B cell (primary cell): Measurements from ENCODE around the gene IL17A. TPM values are rescaled to one million over a fixed set of nuclear protein-coding genes. Genes with fewer than 3 reads are reported as not detected.
"Not testable (repeated sequence)": the region's sequence is repeated elsewhere in the genome, so short reads cannot be mapped to it uniquely, and the experiment has no call there.

Experiments
- ATAC-seq: fragments of 200-7000 bp; cut with Tn5 transposase; one replicate; pipeline ENCODE4 v1.10.0; 2021; ENCODE audit warnings: low read depth, mild to moderate bottlenecking, moderate number of reproducible peaks, moderate library complexity
- CTCF ChIA-PET: fragments of 350-600 bp; sonication (Branson Sonifier 250); formaldehyde crosslinking; loops from one replicate; lab custom pipeline; 2021; ENCODE audit warnings: antibody characterized with exemption, inconsistent platforms; lab: Charles Lee
- POLR2A ChIA-PET: fragments of 350-600 bp; sonication (Branson Sonifier 250); formaldehyde crosslinking; loops from one replicate; lab custom pipeline; 2021; ENCODE audit warnings: antibody characterized with exemption; lab: Charles Lee
- DNase-seq: peaks from one replicate; pipeline ENCODE4 v3.0.0; 2013
- H2AFZ ChIP-seq: 2 replicates; pipeline ENCODE4 v1.6.1; 2012; ENCODE audit warnings: mild to moderate bottlenecking, low read depth, low read length; ENCODE audit not compliant: insufficient read depth, poor library complexity, severe bottlenecking
- H3K27ac ChIP-seq, 2 donors: 1 replicate in 1 of 2; 2 replicates in 1 of 2; pipeline ENCODE4 v1.5.1; 2012 to 2013; ENCODE audit warnings: low read length in 2 of 2, mild to moderate bottlenecking in 2 of 2, moderate library complexity in 1 of 2
- H3K27me3 ChIP-seq, 4 experiments: fragments of 200-600 bp in 1 of 4; sonication (generic) in 1 of 4; replicated peaks in 1 of 4; 1 replicate in 2 of 4; 2 replicates in 2 of 4; pipeline versions ENCODE4 v1.6.1 to v1.7.0; 2013 to 2016; ENCODE audit warnings: low read length in 3 of 4, mild to moderate bottlenecking in 2 of 4, mixed read lengths in 1 of 4, moderate library complexity in 1 of 4; ENCODE audit not compliant: insufficient read depth in 4 of 4, control insufficient read depth in 3 of 4; ENCODE audit errors: control extremely low read depth in 1 of 4
- H3K36me3 ChIP-seq, 2 experiments: replicated peaks in 1 of 2; 1 replicate in 1 of 2; 2 replicates in 1 of 2; pipeline versions ENCODE4 v1.6.1 to v1.7.1; 2013; ENCODE audit warnings: low read length in 1 of 2; ENCODE audit not compliant: insufficient read depth in 2 of 2, control insufficient read depth in 1 of 2; ENCODE audit errors: control extremely low read depth in 1 of 2, extremely low read depth in 1 of 2
- H3K4me1 ChIP-seq, 2 donors: fragments of 200-600 bp in 1 of 2; sonication (generic) in 1 of 2; 1 replicate in 1 of 2; 2 replicates in 1 of 2; pipeline versions ENCODE4 v1.5.1 to v1.6.1; 2013 to 2017; ENCODE audit warnings: low read length in 2 of 2; ENCODE audit not compliant: control insufficient read depth in 2 of 2, insufficient read depth in 2 of 2
- H3K4me2 ChIP-seq: replicated peaks from 2 replicates; pipeline ENCODE3; 2012; ENCODE audit warnings: mild to moderate bottlenecking, low read depth, low read length; ENCODE audit not compliant: poor library complexity, severe bottlenecking
- H3K4me3 ChIP-seq, 5 experiments: fragments of 200-600 bp in 1 of 5; sonication (generic) in 1 of 5; 1 replicate in 3 of 5; 2 replicates in 2 of 5; pipeline versions ENCODE4 v1.5.1 to v1.7.0; 2011 to 2016; ENCODE audit warnings: low read length in 4 of 5, mild to moderate bottlenecking in 4 of 5, low read depth in 2 of 5, control low read depth in 1 of 5, moderate library complexity in 1 of 5; ENCODE audit not compliant: insufficient read depth in 1 of 5; ENCODE audit errors: control extremely low read depth in 1 of 5, extremely low read depth in 1 of 5
- H3K79me2 ChIP-seq: fragments of 200-600 bp; sonication (generic); one replicate; pipeline ENCODE4 v1.6.0; 2016; ENCODE audit warnings: low read length; ENCODE audit not compliant: control insufficient read depth, insufficient read depth
- H3K9ac ChIP-seq: fragments of 200-600 bp; sonication (generic); 2 replicates; pipeline ENCODE4 v1.6.1; 2017; ENCODE audit warnings: mild to moderate bottlenecking, low read length, moderate library complexity
- H3K9me3 ChIP-seq, 3 donors: one replicate each; pipeline versions ENCODE4 v1.6.1 to v1.7.1; 2013; ENCODE audit warnings: low read length in 2 of 3; ENCODE audit not compliant: control insufficient read depth in 2 of 3, insufficient read depth in 1 of 3; ENCODE audit errors: control extremely low read depth in 1 of 3
- H4K20me1 ChIP-seq: 2 replicates; pipeline ENCODE4 v1.6.0; 2012; ENCODE audit warnings: mild to moderate bottlenecking, low read length; ENCODE audit not compliant: insufficient read depth, control insufficient read depth, poor library complexity, severe bottlenecking
- H3K27ac Mint-ChIP-seq: one replicate; pipeline ENCODE4 v1.8.0; 2021; ENCODE audit warnings: mixed read lengths
- H3K27me3 Mint-ChIP-seq: one replicate; pipeline ENCODE4 v1.8.0; 2021; ENCODE audit warnings: mixed read lengths
- H3K4me1 Mint-ChIP-seq: one replicate; pipeline ENCODE4 v1.8.0; 2021; ENCODE audit warnings: mixed read lengths
- H3K4me3 Mint-ChIP-seq: one replicate; pipeline ENCODE4 v1.8.0; 2021; ENCODE audit warnings: mixed read lengths
- H3K9me3 Mint-ChIP-seq: one replicate; pipeline ENCODE4 v1.8.0; 2022; ENCODE audit warnings: mixed read lengths; ENCODE audit not compliant: insufficient read depth
- CTCF ChIP-seq: fragments of 200-600 bp; IDR thresholded peaks from one replicate; pipeline ENCODE4 v1.8.0; 2022; ENCODE audit warnings: antibody characterized with exemption, mild to moderate bottlenecking
- EZH2 ChIP-seq: IDR thresholded peaks from 2 replicates; pipeline ENCODE4 v1.6.1; 2012; ENCODE audit warnings: borderline replicate concordance, low read depth, mild to moderate bottlenecking, moderate library complexity, low read length; ENCODE audit not compliant: insufficient read depth, poor library complexity, severe bottlenecking
- WGBS: methylation state at CpG from one replicate; pipeline ENCODE4 v1.1.5; 2013; ENCODE audit warnings: missing lambda C conversion rate; ENCODE audit not compliant: insufficient coverage; 5-methylcytosine and 5-hydroxymethylcytosine counted together
- intact Hi-C: fragments of 100-400 bp; cut with micrococcal nuclease; formaldehyde crosslinking; loops from one replicate; pipeline ENCODE4 v1.10.0; 2022
- polyA plus RNA-seq: library from polyadenylated mRNA; depleted of rRNA; stranded (reverse); fragments of >200 nt; gene quantifications from 2 replicates; pipeline ENCODE4 v1.2.3, GENCODE V29; 2012
- total RNA-seq, 2 donors: library from RNA; stranded (reverse); fragments of 120-200 nt in 1 of 2; gene quantifications; 1 replicate in 1 of 2; 2 replicates in 1 of 2; pipeline versions ENCODE4 v1.2.3 to v1.2.4, GENCODE V29; 2013 to 2022

The IL17A gene
- total and polyA plus RNA-seq, 2 donors (not counting 1 experiment from before 2014, with no cell fraction given), result not detected

- no peak overlapping the region for H3K27ac Mint-ChIP-seq
- peaks cover 12% of the 10 kb centered on the region for H3K9me3 Mint-ChIP-seq
- no peak for ATAC-seq
Observed at GRCh38 chr6:52195886-52196285, 9.7 kb downstream of the IL17A start.

DNA sequence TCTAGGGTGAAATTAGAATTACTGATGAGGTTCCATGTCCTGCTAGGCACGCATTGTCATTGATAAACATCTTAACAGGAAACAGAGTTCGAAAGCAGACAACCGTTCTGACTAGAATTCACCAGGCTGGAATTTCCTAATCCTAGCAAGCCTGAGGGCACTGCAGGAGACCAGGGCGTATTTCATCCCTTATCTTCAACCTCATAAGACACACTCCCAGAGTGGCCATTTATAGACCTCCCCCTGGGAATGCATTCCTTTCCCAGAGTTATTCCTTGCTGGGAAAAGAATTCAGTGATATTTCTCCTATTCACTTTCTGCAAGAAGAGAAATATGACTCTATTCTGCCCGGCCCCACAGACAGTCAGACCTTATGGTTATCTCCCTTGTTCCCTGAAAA, 13.9 kb downstream of the IL17A start:
- H4K20me1 ChIP-seq, H3K4me3 Mint-ChIP-seq, H3K27ac Mint-ChIP-seq, H3K4me2 ChIP-seq, H3K36me3 ChIP-seq, POLR2A ChIA-PET, H3K4me1 Mint-ChIP-seq, intact Hi-C loops, H3K9ac ChIP-seq, H2AFZ ChIP-seq, H3K27me3 ChIP-seq, DNase-seq, H3K9me3 ChIP-seq, CTCF ChIA-PET, H3K27ac ChIP-seq, ATAC-seq, H3K4me1 ChIP-seq, H3K4me3 ChIP-seq, H3K79me2 ChIP-seq: not testable (repeated sequence)
- 54% methylated on average over 3 of the region's 5 CpGs for WGBS
- Mint-ChIP-seq H3K27me3 (peaks cover 19% of the 10 kb centered on the region), H3K9me3 (peaks cover 14% of the 10 kb centered on the region)

More at GRCh38 chr6:52195886-52196285, 9.7 kb downstream of the IL17A start:
- no peaks in the 10 kb centered on the region for H3K36me3 ChIP-seq
- no peak for DNase-seq
- no peak overlapping the region for H2AFZ ChIP-seq
- TF ChIP-seq EZH2, result no peak
- no peak for TF ChIP-seq CTCF
- no peaks in the 10 kb centered on the region for H4K20me1 ChIP-seq
- peaks cover 0 to 3% (median 0%) of the 10 kb centered on the region in 4 experiments for H3K27me3 ChIP-seq
- WGBS, result no CpG with 5 or more reads among the region's 2 CpGs
- CTCF ChIA-PET, result no interaction called here
- no peaks in the 10 kb centered on the region for H3K4me1 ChIP-seq
- Mint-ChIP-seq H3K4me3 (no peak overlapping the region), H3K27me3 (peaks cover 23% of the 10 kb centered on the region), H3K4me1 (no peaks in the 10 kb centered on the region)
- H3K4me3 ChIP-seq, result no peak overlapping the region
- H3K27ac ChIP-seq, result no peak overlapping the region
- no peak overlapping the region for H3K9ac ChIP-seq
- peaks cover 0 to 7% (median 7%) of the 10 kb centered on the region in 3 donors for H3K9me3 ChIP-seq
- POLR2A ChIA-PET, result no interaction called here
- H3K79me2 ChIP-seq, result no peaks in the 10 kb centered on the region
- intact Hi-C loops, result no loop called here
- H3K4me2 ChIP-seq, result no peak overlapping the region
